CD14-positive monocyte (primary cell): Measurements from ENCODE around the gene S100A14. TPM values are rescaled to one million over a fixed set of nuclear protein-coding genes. Genes with fewer than 3 reads are reported as not detected.
A peak's percentile ranks its signal among the peaks of the same experiment; 100 is the strongest.

Experiments used
- DNase-seq, 3 donors: peaks; one replicate each; pipeline ENCODE4 v3.0.0-alpha.2; 2011 to 2022
- H2AFZ ChIP-seq: 2 replicates; pipeline ENCODE4 v1.6.0; 2012; ENCODE audit warnings: mild to moderate bottlenecking, low read depth, low read length, inconsistent platforms; ENCODE audit not compliant: insufficient read depth, poor library complexity, severe bottlenecking
- H3K27ac ChIP-seq, 2 donors: 1 replicate in 1 of 2; 2 replicates in 1 of 2; pipeline ENCODE4 v1.5.1; 2012 to 2013; ENCODE audit warnings: low read length in 2 of 2, control low read depth in 1 of 2, inconsistent platforms in 1 of 2, low read depth in 1 of 2, mild to moderate bottlenecking in 1 of 2
- H3K27me3 ChIP-seq, 2 donors: one replicate each; pipeline versions ENCODE4 v1.6.0 to v1.6.1; 2011 to 2013; ENCODE audit warnings: low read length in 2 of 2; ENCODE audit not compliant: control insufficient read depth in 2 of 2, insufficient read depth in 2 of 2
- H3K36me3 ChIP-seq, 2 donors: replicated peaks in 1 of 2; 1 replicate in 1 of 2; 2 replicates in 1 of 2; pipeline versions ENCODE4 v1.5.1 to v1.6.1; 2012 to 2013; ENCODE audit warnings: low read length in 2 of 2, control low read depth in 1 of 2, inconsistent platforms in 1 of 2, mild to moderate bottlenecking in 1 of 2; ENCODE audit not compliant: insufficient read depth in 2 of 2, control insufficient read depth in 1 of 2
- H3K4me1 ChIP-seq, 2 donors: 1 replicate in 1 of 2; 2 replicates in 1 of 2; pipeline versions ENCODE4 v1.5.1 to v1.6.1; 2012 to 2013; ENCODE audit warnings: low read length in 2 of 2, control low read depth in 1 of 2, inconsistent platforms in 1 of 2, mild to moderate bottlenecking in 1 of 2, moderate library complexity in 1 of 2; ENCODE audit not compliant: insufficient read depth in 2 of 2, control insufficient read depth in 1 of 2
- H3K4me2 ChIP-seq: replicated peaks from 2 replicates; pipeline ENCODE3; 2012; ENCODE audit warnings: low read length, moderate library complexity, mild to moderate bottlenecking; ENCODE audit not compliant: poor library complexity, severe bottlenecking; ENCODE audit errors: extremely low read depth
- H3K4me3 ChIP-seq, 3 experiments: fragments of 200-600 bp in 1 of 3; sonication (generic) in 1 of 3; replicated peaks in 1 of 3; 1 replicate in 2 of 3; 2 replicates in 1 of 3; pipeline ENCODE4 v1.5.1; 2011 to 2013; ENCODE audit warnings: low read length in 3 of 3, mild to moderate bottlenecking in 3 of 3, control low read depth in 2 of 3, low read depth in 2 of 3, inconsistent platforms in 1 of 3, moderate library complexity in 1 of 3
- H3K79me2 ChIP-seq: 2 replicates; pipeline ENCODE4 v1.6.0; 2012; ENCODE audit warnings: mild to moderate bottlenecking, control low read depth, inconsistent platforms, low read length, moderate library complexity; ENCODE audit not compliant: insufficient read depth
- H3K9ac ChIP-seq: 2 replicates; pipeline ENCODE4 v1.6.0; 2017; ENCODE audit warnings: low read length, mild to moderate bottlenecking; ENCODE audit not compliant: insufficient read depth, poor library complexity, severe bottlenecking
- H3K9me3 ChIP-seq, 2 donors: replicated peaks in 1 of 2; 1 replicate in 1 of 2; 2 replicates in 1 of 2; pipeline versions ENCODE4 v1.5.1 to v1.6.1; 2012 to 2013; ENCODE audit warnings: low read length in 2 of 2, control low read depth in 1 of 2; ENCODE audit not compliant: control insufficient read depth in 1 of 2, insufficient read depth in 1 of 2
- H4K20me1 ChIP-seq: 2 replicates; pipeline ENCODE4 v1.6.0; 2012; ENCODE audit warnings: mild to moderate bottlenecking, low read length, control low read depth, moderate library complexity; ENCODE audit not compliant: insufficient read depth
- H3K27ac Mint-ChIP-seq, 7 donors: one replicate each; pipeline ENCODE4 v1.8.0; 2020; ENCODE audit warnings: mild to moderate bottlenecking in 7 of 7, mixed read lengths in 7 of 7, moderate library complexity in 6 of 7, inconsistent platforms in 2 of 7
- H3K27me3 Mint-ChIP-seq, 3 donors: one replicate each; pipeline ENCODE4 v1.8.0; 2021 to 2022; ENCODE audit warnings: low read depth in 3 of 3, mild to moderate bottlenecking in 3 of 3, mixed read lengths in 3 of 3, moderate library complexity in 3 of 3, inconsistent platforms in 1 of 3
- H3K36me3 Mint-ChIP-seq, 2 donors: one replicate each; pipeline ENCODE4 v1.8.0; 2020; ENCODE audit warnings: mixed read lengths in 2 of 2, inconsistent platforms in 1 of 2, mild to moderate bottlenecking in 1 of 2
- H3K4me1 Mint-ChIP-seq: one replicate; pipeline ENCODE4 v1.8.0; 2020; ENCODE audit warnings: mild to moderate bottlenecking, mixed read lengths
- H3K4me3 Mint-ChIP-seq, 2 donors: one replicate each; pipeline ENCODE4 v1.8.0; 2020; ENCODE audit warnings: mild to moderate bottlenecking in 2 of 2, mixed read lengths in 2 of 2, moderate library complexity in 1 of 2
- H3K9me3 Mint-ChIP-seq, 7 donors: one replicate each; pipeline ENCODE4 v1.8.0; 2020 to 2022; ENCODE audit warnings: mixed read lengths in 7 of 7, mild to moderate bottlenecking in 6 of 7, moderate library complexity in 6 of 7, inconsistent platforms in 2 of 7
- WGBS: methylation state at CpG from one replicate; pipeline ENCODE4 v1.1.5; 2013; ENCODE audit warnings: missing lambda C conversion rate; ENCODE audit not compliant: insufficient coverage; 5-methylcytosine and 5-hydroxymethylcytosine counted together
- intact Hi-C, 2 donors: fragments of 100-400 bp; cut with micrococcal nuclease; formaldehyde crosslinking; loops; one replicate each; pipeline versions ENCODE4 v1.15.0 to v1.15.1; 2023
- polyA plus RNA-seq, 3 donors: library from polyadenylated mRNA; depleted of rRNA in 1 of 3; unstranded in 2 of 3; stranded (reverse) in 1 of 3; fragments of 300-500 nt in 2 of 3; fragments of >200 nt in 1 of 3; fragmentation: Illumina TruSeq in 2 of 3; gene quantifications; 1 replicate in 2 of 3; 2 replicates in 1 of 3; pipeline ENCODE4 v1.2.3, GENCODE V29; 2012 to 2021
- TF ChIP-seq, protein P1 (sequence below): fragments of 200-600 bp; IDR thresholded peaks from one replicate; pipeline ENCODE4 v1.8.0; 2022; ENCODE audit warnings: antibody characterized with exemption, mild to moderate bottlenecking

Gene S100A14
- polyA plus RNA-seq, 3 donors: 0.08 TPM; not detected in 2

DNA sequence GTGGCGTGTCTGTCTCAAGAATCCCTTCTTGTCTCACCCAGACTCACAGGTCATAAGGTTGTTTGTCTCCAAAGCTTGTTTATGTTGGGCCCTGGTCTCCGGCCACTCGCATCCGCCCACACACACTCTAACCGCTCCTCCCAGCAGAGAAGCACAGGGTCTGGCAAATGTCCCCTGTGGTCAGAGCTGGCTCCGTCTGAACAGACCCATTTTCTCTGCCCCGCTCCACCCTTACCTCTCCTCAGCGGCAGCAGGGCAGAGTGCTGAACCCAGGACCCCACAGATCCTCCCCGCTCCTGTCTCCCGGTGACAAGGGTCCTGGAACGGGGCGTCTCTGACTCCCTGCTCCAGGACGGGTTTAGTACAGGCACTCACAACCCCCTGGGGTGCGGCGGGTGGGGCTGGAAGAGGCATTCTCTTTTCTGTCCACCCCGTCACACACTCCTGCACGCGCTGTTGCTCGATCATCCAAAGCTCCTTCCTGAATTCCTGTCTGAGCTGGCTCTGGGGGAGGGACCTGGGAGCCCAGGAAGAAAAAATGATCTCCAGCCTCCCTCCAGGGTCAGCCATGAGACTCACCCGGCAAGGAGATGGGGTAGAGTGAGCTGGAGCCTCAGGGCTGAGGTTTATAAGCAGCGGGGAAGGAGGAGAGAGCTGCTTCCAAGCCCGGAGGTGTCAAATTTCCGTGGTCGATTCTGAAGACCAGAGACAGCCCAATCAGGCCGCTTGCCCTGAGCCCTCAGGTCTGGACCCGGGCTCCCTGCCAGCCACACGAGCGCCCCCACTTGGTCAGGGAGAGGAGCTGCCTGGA, 11.0 kb upstream of the S100A14 start, which contains the start of gene S100A13:
TSS of gene S100A13 (minus strand) at position 602 of the 811 bp plus-strand sequence. CDS start 1,033 bp downstream, outside the sequence.
- H3K27ac ChIP-seq: no peak within 1 kb of the TSS
- peaks cover 41 to 50% of the 10 kb centered on the region in 2 donors for H3K4me1 ChIP-seq
- no peaks in the 10 kb centered on the region for H3K9me3 Mint-ChIP-seq
- DNase-seq: peak in 2 of 3 donors; percentile 11 to 31
- H3K9ac ChIP-seq: peak within 1 kb of the TSS; percentile 13
- peak within 1 kb of the TSS in 2 of 3 experiments; percentile 6 to 54 for H3K4me3 ChIP-seq
- no peaks in the 10 kb centered on the region for H3K9me3 ChIP-seq
- TF ChIP-seq, protein P1, sequence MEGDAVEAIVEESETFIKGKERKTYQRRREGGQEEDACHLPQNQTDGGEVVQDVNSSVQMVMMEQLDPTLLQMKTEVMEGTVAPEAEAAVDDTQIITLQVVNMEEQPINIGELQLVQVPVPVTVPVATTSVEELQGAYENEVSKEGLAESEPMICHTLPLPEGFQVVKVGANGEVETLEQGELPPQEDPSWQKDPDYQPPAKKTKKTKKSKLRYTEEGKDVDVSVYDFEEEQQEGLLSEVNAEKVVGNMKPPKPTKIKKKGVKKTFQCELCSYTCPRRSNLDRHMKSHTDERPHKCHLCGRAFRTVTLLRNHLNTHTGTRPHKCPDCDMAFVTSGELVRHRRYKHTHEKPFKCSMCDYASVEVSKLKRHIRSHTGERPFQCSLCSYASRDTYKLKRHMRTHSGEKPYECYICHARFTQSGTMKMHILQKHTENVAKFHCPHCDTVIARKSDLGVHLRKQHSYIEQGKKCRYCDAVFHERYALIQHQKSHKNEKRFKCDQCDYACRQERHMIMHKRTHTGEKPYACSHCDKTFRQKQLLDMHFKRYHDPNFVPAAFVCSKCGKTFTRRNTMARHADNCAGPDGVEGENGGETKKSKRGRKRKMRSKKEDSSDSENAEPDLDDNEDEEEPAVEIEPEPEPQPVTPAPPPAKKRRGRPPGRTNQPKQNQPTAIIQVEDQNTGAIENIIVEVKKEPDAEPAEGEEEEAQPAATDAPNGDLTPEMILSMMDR: no peak
- H3K4me2 ChIP-seq: peak within 1 kb of the TSS; percentile 59
- no peaks in the 10 kb centered on the region for H3K36me3 ChIP-seq
- no peaks in the 10 kb centered on the region for H3K36me3 Mint-ChIP-seq
- H3K27ac Mint-ChIP-seq: peak within 1 kb of the TSS in 3 of 7 donors; percentile 21 to 74 (median 36)
- H3K27me3 Mint-ChIP-seq: peaks cover 11 to 16% (median 14%) of the 10 kb centered on the region in 3 donors
- H2AFZ ChIP-seq: peak within 1 kb of the TSS; percentile 70
- intact Hi-C loops: loop anchor here in 1 of 2 donors (10.0 kb wide), 1 partner anchor 52 kb away; no protein-coding TSS in a partner anchor
- H3K27me3 ChIP-seq: peaks cover 0 to 3% of the 10 kb centered on the region in 2 donors
- H3K4me1 Mint-ChIP-seq: peaks cover 57% of the 10 kb centered on the region
- H3K4me3 Mint-ChIP-seq: peak within 1 kb of the TSS; percentile 50 to 87
- no peaks in the 10 kb centered on the region for H3K79me2 ChIP-seq
- 30% methylated on average over 19 of the region's 28 CpGs for WGBS
- no peaks in the 10 kb centered on the region for H4K20me1 ChIP-seq

DNA sequence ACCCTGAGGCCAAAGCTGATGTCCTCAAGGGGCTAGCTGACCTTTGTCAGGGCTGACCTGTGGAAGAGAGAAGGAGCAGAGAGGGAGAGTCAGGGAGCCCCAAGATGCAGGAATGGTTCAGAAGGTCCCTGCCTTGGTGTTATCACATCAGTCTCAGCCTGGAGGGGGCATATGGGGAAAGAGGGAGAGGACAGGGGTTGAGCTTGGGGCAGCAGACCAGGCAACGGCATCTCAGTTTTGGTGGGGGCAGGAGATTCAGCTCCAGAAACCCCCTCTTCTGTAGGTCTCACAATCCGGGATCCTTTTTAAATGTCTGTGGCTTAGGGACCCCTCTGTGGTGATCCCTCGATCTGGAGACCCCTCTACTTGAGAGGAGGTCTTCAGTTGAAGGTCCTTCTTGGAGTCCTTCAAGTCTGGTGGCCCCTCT, 10.4 kb upstream of the S100A14 start:
- peak overlapping the region in 1 of 3 experiments; percentile 54 for H3K4me3 ChIP-seq
- no peak overlapping the region for H3K27ac ChIP-seq
- no peaks in the 10 kb centered on the region for H3K9me3 ChIP-seq
- peak overlapping the region in 1 of 7 donors; percentile 15 for H3K27ac Mint-ChIP-seq
- TF ChIP-seq, protein P1: no peak
- no peak overlapping the region for H3K4me2 ChIP-seq
- H3K79me2 ChIP-seq: no peaks in the 10 kb centered on the region
- H3K36me3 Mint-ChIP-seq: no peaks in the 10 kb centered on the region
- peaks cover 11 to 16% (median 14%) of the 10 kb centered on the region in 3 donors for H3K27me3 Mint-ChIP-seq
- no peaks in the 10 kb centered on the region for H4K20me1 ChIP-seq
- no peaks in the 10 kb centered on the region for H3K36me3 ChIP-seq
- peak overlapping the region in 1 of 2 donors; percentile 1 for H3K4me3 Mint-ChIP-seq
- H3K27me3 ChIP-seq: peaks cover 0 to 3% of the 10 kb centered on the region in 2 donors
- H3K9ac ChIP-seq: peak overlapping the region; percentile 13
- H3K4me1 Mint-ChIP-seq: peaks cover 52% of the 10 kb centered on the region
- H2AFZ ChIP-seq: peak overlapping the region; percentile 70
- H3K9me3 Mint-ChIP-seq: no peaks in the 10 kb centered on the region
- intact Hi-C loops: loop anchor here in 1 of 2 donors (10.0 kb wide), 1 partner anchor 52 kb away; no protein-coding TSS in a partner anchor
- peaks cover 37 to 44% of the 10 kb centered on the region in 2 donors for H3K4me1 ChIP-seq
- DNase-seq: no peak
- no CpG with 5 or more reads among the region's 3 CpGs for WGBS
